ENCODE results near the gene IL17REL. TPM values are rescaled to one million over a fixed set of nuclear protein-coding genes. Genes with fewer than 3 reads are reported as not detected.

Gene IL17REL
- total RNA-seq, 4 donors from 2014 or later = not detected

- ATAC-seq (ENCODE audit: low FRiP score) = peak; percentile 18
- DNase-seq (ENCODE audit: low spot score) = peak; percentile 20
- no peak for TF ChIP-seq CTCF (IDR thresholded peaks at IDR 0.05)
These were observed 36.8 kb downstream of the IL17REL start for GRCh38 chr22:49975543-49976389.

DNA sequence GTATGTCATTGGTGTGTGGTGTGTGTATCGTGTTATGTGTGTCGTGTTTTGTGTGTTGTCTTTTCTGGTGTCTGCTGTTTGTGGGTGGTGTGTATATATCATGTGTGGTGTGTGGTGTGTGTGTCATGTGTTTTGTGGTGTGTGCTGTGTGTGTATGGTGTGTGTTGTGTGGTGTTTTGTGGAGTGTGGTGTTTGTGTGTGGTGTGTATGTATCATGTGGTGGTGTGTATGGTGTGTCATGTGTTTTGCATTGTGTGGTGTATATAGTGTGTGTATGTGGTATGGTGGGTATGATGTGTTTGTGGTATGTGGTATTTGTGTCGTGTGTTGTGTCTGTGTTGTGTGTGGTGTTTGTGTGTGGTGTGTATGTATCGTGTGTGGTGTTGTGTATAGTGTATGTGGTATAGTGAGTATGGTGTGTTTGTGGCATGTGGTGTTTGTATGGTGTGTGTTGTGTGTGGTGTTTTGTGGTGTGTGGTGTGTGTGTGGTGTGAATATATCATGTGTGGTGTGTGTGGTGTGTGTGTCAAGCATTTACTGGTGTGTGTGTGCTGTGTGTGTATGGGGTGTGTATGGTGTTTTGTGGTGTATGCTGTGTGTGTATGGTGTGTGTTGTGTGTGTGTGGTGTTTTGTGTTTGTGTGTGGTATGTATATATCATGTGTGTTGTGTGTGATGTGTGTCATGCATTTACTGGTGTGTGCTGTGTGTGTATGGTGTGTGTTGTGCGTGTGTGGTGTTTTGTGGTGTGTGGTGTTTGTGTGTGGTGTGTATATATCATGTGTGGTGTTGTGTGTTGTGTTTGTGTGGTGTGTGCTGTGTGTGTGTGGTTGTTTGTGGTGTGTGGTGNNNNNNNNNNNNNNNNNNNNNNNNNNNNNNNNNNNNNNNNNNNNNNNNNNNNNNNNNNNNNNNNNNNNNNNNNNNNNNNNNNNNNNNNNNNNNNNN is 39.3 kb downstream of the IL17REL start:
- ATAC-seq (ENCODE audit: low FRiP score) (no peak), DNase-seq (ENCODE audit: low spot score) (peak; percentile 17)
- no peak for TF ChIP-seq CTCF (IDR thresholded peaks at IDR 0.05)

DNA sequence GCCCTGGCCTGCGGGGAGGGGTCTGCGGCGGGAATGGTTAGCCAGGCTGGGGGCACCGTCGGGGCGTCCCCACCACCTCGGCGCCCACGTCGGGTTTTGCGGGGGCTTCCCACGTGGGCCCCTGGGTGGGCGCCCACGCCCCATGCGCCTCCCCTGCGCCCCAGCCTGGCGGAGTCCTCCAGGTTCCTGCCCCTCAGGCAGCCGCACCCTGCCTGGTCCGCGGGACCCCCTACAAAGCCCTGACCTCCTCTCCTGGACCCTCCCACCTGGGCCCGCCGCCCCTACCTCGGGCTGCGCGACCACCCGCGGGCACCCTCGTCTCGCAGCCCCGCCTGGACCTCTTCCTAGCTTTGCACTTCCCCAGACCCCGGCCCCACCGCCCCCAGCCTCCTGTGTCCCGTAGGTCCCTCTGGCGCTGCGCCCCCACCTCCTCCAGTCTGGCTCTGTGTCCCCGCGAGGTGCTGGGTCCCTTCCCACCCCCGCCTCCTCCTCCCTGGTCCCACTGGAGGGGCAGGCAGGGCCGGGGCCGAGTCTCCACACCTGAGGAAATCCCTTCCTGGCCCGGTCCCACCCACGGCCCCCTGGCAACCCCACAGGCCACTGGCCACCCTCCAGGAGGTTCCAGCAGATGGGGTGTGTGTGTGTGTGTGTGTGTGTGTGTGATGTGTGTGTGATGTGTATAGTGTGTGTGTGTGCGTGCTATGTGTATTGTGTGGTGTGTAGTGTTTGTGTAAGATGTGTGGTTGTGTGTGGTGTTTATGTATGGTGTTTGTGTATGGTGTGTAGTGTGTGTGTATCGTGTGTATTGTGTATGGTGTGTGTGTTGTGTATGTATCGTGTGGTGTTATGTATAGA is 40.2 kb downstream of the IL17REL start:
- DNase-seq (ENCODE audit: low spot score) (peak; percentile 22), ATAC-seq (ENCODE audit: low FRiP score) (no peak)
- no peak for TF ChIP-seq CTCF (IDR thresholded peaks at IDR 0.05)

GRCh38 chr22:49971232-49972162 is 41.1 kb downstream of the IL17REL start:
- ATAC-seq (ENCODE audit: low FRiP score) (peak; percentile 31), DNase-seq (ENCODE audit: low spot score) (peak; percentile 58)
- TF ChIP-seq CTCF (IDR thresholded peaks at IDR 0.05) = no peak

GRCh38 chr22:49970528-49971231 is 41.9 kb downstream of the IL17REL start:
- ATAC-seq (ENCODE audit: low FRiP score) (peak; percentile 77), DNase-seq (ENCODE audit: low spot score) (peak; percentile 91)
- TF ChIP-seq CTCF (IDR thresholded peaks at IDR 0.05) = no peak

All from omental fat pad (tissue), 4 donors.